Lung (tissue), 12 donors: ENCODE results near the gene NLE1. TPM values are rescaled to one million over a fixed set of nuclear protein-coding genes. Genes with fewer than 3 reads are reported as not detected.
A peak's percentile ranks its signal among the peaks of the same experiment; 100 is the strongest.
"Not testable (repeated sequence)": the region's sequence is repeated elsewhere in the genome, so short reads cannot be mapped to it uniquely, and the experiment has no call there.

Source experiments
- ATAC-seq: fragments of 200-7000 bp; cut with Tn5 transposase; one replicate; pipeline ENCODE4 v1.9.1; 2020; ENCODE audit warnings: moderate number of reproducible peaks; ENCODE audit not compliant: insufficient read depth, low FRiP score
- DNase-seq, 3 donors: peaks; one replicate each; pipeline ENCODE4 v3.0.0-alpha.2; 2013 to 2017
- H3K27ac ChIP-seq, 2 donors: one replicate each; pipeline ENCODE4 v1.5.1; 2013; ENCODE audit warnings: mild to moderate bottlenecking in 2 of 2, moderate library complexity in 2 of 2, control low read depth in 1 of 2, inconsistent platforms in 1 of 2, low read depth in 1 of 2, low read length in 1 of 2
- H3K27me3 ChIP-seq, 3 donors: one replicate each; pipeline ENCODE4 v1.5.1; 2013; ENCODE audit warnings: low read length in 2 of 3; ENCODE audit not compliant: control insufficient read depth in 3 of 3, insufficient read depth in 3 of 3
- H3K36me3 ChIP-seq, 4 donors: one replicate each; pipeline ENCODE4 v1.5.1; 2013; ENCODE audit warnings: low read length in 4 of 4, mild to moderate bottlenecking in 1 of 4, moderate library complexity in 1 of 4; ENCODE audit not compliant: control insufficient read depth in 4 of 4, insufficient read depth in 4 of 4
- H3K4me1 ChIP-seq, 5 donors: one replicate each; pipeline ENCODE4 v1.5.1; 2013; ENCODE audit warnings: low read length in 5 of 5, mild to moderate bottlenecking in 2 of 5, moderate library complexity in 1 of 5; ENCODE audit not compliant: control insufficient read depth in 5 of 5, insufficient read depth in 5 of 5
- H3K4me3 ChIP-seq: one replicate; pipeline ENCODE4 v1.5.1; 2013; ENCODE audit warnings: mild to moderate bottlenecking, control low read depth, moderate library complexity
- H3K9ac ChIP-seq, 2 donors: one replicate each; pipeline ENCODE4 v1.5.1; 2013; ENCODE audit warnings: low read length in 2 of 2, control low read depth in 1 of 2; ENCODE audit not compliant: insufficient read depth in 1 of 2
- H3K9me3 ChIP-seq, 4 donors: one replicate each; pipeline ENCODE4 v1.5.1; 2013; ENCODE audit warnings: low read length in 3 of 4, mild to moderate bottlenecking in 1 of 4, moderate library complexity in 1 of 4; ENCODE audit not compliant: control insufficient read depth in 4 of 4, insufficient read depth in 3 of 4
- WGBS, 2 donors: extraction: QIAGEN DNeasy Blood & Tissue Kit; methylation state at CpG; one replicate each; pipeline ENCODE4 v1.1.7; 2013; 5-methylcytosine and 5-hydroxymethylcytosine counted together
- polyA plus RNA-seq, 2 donors: library from polyadenylated mRNA; stranded (reverse); fragments of 200-250 nt; gene quantifications; one replicate each; pipeline ENCODE4 v1.2.1, GENCODE V29; 2013
- total RNA-seq, 2 donors: library from RNA; depleted of rRNA in 1 of 2; stranded (reverse); fragments of >200 nt in 1 of 2; gene quantifications; one replicate each; pipeline ENCODE4 v1.2.1, GENCODE V29; 2014 to 2021
- TF ChIP-seq, protein P1 (sequence below): IDR thresholded peaks from 2 replicates; pipeline ENCODE4 v1.5.1; 2012; ENCODE audit warnings: mild to moderate bottlenecking; ENCODE audit errors: control extremely low read depth, extremely low read depth
- donor health status: control.
- donor health status: control.
- donor health status: Bipolar disorder and iron deficiency.
- donor health status: healthy.
- donor health status: DM: yes; HTN: yes; CAD: no.

NLE1 gene
- total and polyA plus RNA-seq, 4 donors, result 6.8 to 15.2 (median 9.2) TPM

DNA sequence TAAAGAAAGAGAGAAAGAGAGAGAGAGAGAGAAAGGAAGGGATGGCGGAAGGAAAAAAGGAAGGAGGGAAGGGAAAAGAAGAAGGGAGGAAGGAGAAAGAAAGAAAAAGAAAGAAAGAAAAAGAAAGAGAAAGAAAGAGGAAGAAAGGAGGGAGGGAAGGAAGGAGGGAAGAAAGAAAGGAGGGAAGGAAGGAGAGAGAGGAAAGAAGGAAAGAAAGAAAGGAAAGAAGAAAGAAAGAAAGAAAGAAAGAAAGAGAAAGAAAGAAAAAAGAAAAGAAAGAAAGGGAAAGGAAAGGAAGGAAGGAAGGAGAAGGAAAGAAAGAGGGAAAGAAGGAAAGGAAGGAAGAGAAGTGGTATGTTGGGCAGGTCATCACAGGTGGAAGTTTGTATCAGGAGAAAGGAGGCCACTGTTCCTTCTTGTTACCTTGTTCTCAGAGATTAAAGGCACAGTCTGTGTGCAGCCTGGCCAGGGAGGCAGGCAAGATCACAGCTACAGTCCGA, 32.8 kb upstream of the NLE1 start:
- Histone ChIP-seq H3K27me3 (no peaks in the 10 kb centered on the region), H3K9me3 (no peaks in the 10 kb centered on the region), H3K9ac (no peak overlapping the region), H3K4me3 (no peak overlapping the region), H3K36me3 (no peaks in the 10 kb centered on the region), H3K27ac (no peak overlapping the region), H3K4me1 (peaks cover 0 to 5% (median 0%) of the 10 kb centered on the region in 5 donors)
- DNase-seq (no peak), ATAC-seq (no peak)
- WGBS, 2 donors, result 83 to 87% methylated on average over 2 of the region's 2 CpGs
- TF ChIP-seq, protein P1, sequence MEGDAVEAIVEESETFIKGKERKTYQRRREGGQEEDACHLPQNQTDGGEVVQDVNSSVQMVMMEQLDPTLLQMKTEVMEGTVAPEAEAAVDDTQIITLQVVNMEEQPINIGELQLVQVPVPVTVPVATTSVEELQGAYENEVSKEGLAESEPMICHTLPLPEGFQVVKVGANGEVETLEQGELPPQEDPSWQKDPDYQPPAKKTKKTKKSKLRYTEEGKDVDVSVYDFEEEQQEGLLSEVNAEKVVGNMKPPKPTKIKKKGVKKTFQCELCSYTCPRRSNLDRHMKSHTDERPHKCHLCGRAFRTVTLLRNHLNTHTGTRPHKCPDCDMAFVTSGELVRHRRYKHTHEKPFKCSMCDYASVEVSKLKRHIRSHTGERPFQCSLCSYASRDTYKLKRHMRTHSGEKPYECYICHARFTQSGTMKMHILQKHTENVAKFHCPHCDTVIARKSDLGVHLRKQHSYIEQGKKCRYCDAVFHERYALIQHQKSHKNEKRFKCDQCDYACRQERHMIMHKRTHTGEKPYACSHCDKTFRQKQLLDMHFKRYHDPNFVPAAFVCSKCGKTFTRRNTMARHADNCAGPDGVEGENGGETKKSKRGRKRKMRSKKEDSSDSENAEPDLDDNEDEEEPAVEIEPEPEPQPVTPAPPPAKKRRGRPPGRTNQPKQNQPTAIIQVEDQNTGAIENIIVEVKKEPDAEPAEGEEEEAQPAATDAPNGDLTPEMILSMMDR, result no peak

GRCh38 chr17:35172321-35172720, 30.2 kb upstream of the NLE1 start:
- not testable (repeated sequence) for H3K4me1 ChIP-seq, H3K36me3 ChIP-seq, H3K27ac ChIP-seq, H3K9me3 ChIP-seq, DNase-seq, H3K4me3 ChIP-seq, H3K27me3 ChIP-seq, ATAC-seq, H3K9ac ChIP-seq
- 88 to 91% methylated on average over 3 of the region's 3 CpGs for WGBS, 2 donors

DNA sequence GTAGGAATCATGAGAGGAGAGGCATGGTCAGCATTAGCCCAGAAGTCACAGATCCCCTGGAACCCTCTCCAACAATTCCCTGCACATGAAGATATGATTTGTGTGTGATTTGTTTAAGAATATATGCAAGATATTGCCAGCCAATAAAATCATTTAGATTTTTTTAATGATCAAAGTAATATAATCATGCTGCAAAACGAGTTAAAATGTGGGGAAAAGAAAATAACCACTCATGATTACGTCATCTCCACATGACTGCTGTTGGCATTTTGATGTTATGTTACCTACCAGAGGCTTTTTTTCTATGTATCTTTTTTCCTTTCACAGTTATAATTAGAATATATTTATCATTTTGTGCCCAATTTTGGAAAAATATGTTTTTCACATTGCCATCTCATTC, 29.7 kb upstream of the NLE1 start:
- Histone ChIP-seq H3K36me3 (no peaks in the 10 kb centered on the region), H3K27me3 (no peaks in the 10 kb centered on the region), H3K9ac (no peak overlapping the region), H3K9me3 (no peaks in the 10 kb centered on the region), H3K4me1 (peaks cover 0 to 5% (median 0%) of the 10 kb centered on the region in 5 donors), H3K27ac (no peak overlapping the region), H3K4me3 (no peak overlapping the region)
- ATAC-seq, result no peak
- TF ChIP-seq, protein P1, result no peak
- 25 to 29% methylated on average over 2 of the region's 2 CpGs for WGBS, 2 donors
- DNase-seq, result no peak

DNA sequence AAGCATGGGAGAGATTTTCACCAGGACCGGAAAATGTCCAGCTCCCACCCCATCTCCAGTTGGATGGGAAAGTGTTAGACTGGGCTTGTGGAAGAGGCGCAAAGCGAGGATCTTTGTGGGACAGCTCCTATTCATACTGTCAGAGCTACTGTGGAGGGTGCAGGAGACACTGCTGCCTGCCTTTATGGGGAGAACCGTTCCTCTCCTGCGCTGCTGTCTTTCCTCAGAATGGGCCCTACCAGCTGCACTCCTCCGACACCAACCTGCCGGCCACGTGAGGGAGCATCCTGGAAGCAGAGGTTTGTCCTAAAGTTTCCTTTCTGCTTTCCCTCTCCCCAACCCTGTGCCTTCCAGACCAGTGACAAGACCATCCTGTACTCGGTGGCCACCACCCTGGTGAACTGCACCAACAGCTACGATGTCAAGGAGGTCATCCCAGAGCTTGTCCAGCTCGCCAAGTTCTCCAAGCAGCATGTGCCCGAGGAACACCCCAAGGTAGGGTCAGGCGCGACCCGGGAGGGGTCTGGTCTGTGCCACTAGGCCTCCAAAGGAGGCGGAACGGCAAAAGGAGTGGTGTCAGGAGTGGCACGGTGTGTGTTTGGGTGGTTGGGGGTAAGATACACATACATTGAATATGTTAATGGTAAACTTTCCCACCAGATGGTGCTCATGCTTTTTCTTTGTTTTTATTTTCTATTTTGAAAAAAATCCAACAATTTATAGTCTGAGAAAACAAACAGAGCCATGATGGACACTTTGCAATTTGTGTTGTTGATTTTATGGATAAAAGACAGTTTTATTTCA, 29.1 kb upstream of the NLE1 start:
- Histone ChIP-seq H3K4me1 (peaks cover 0 to 5% (median 0%) of the 10 kb centered on the region in 5 donors), H3K27me3 (no peaks in the 10 kb centered on the region), H3K27ac (no peak overlapping the region), H3K36me3 (no peaks in the 10 kb centered on the region), H3K9me3 (no peaks in the 10 kb centered on the region), H3K4me3 (no peak overlapping the region), H3K9ac (no peak overlapping the region)
- 71 to 77% methylated on average over 18 of the region's 18 CpGs for WGBS, 2 donors
- ATAC-seq (no peak), DNase-seq (peak in 2 of 3 donors; percentile 62 to 65)
- TF ChIP-seq, protein P1, result peak; percentile 16
